Neural progenitor cell (in vitro differentiated cells): ENCODE data around the gene KCNMA1. TPM values are rescaled to one million over a fixed set of nuclear protein-coding genes. Genes with fewer than 3 reads are reported as not detected.

Experiments used
- DNase-seq: peaks from one replicate; pipeline ENCODE4 v3.0.0-alpha.2; 2016; ENCODE audit warnings: low spot score
- H2AFZ ChIP-seq: fragments of 200-600 bp; sonication (generic); replicated peaks from 2 replicates; pipeline ENCODE4 v1.6.1; 2016; ENCODE audit warnings: antibody characterized with exemption
- H3F3A ChIP-seq: fragments of 200-600 bp; sonication (generic); 2 replicates; pipeline ENCODE4 v1.6.1; 2016; ENCODE audit warnings: antibody characterized with exemption, low read depth
- H3K27ac ChIP-seq: fragments of 200-600 bp; sonication (generic); 2 replicates; pipeline ENCODE4 v1.5.1; 2016; ENCODE audit warnings: mild to moderate bottlenecking
- H3K27me3 ChIP-seq: fragments of 200-600 bp; sonication (generic); 2 replicates; pipeline ENCODE4 v1.6.1; 2016; ENCODE audit warnings: mild to moderate bottlenecking, moderate library complexity
- H3K36me3 ChIP-seq: fragments of 200-600 bp; sonication (generic); 2 replicates; pipeline ENCODE4 v1.5.1; 2016
- H3K4me1 ChIP-seq: fragments of 200-600 bp; sonication (generic); 2 replicates; pipeline ENCODE4 v1.6.1; 2016; ENCODE audit warnings: mixed run types
- H3K4me2 ChIP-seq: fragments of 200-600 bp; sonication (generic); 2 replicates; pipeline ENCODE4 v1.6.1; 2016
- H3K4me3 ChIP-seq: fragments of 200-600 bp; sonication (generic); 2 replicates; pipeline ENCODE4 v1.5.1; 2016
- H3K79me2 ChIP-seq: fragments of 200-600 bp; sonication (generic); 2 replicates; pipeline ENCODE4 v1.6.1; 2016; ENCODE audit warnings: low read depth
- H3K9ac ChIP-seq: fragments of 200-600 bp; sonication (generic); 2 replicates; pipeline ENCODE4 v1.6.1; 2016
- H3K9me3 ChIP-seq: fragments of 200-600 bp; sonication (generic); 2 replicates; pipeline ENCODE4 v1.5.1; 2016; ENCODE audit warnings: low read depth
- H4K20me1 ChIP-seq: fragments of 200-600 bp; sonication (generic); 2 replicates; pipeline ENCODE4 v1.6.1; 2016; ENCODE audit warnings: low read depth
- H3K27ac Mint-ChIP-seq: 3 replicates; pipeline ENCODE4 v1.8.0; 2021; ENCODE audit warnings: mixed read lengths
- H3K27me3 Mint-ChIP-seq: 2 replicates; pipeline ENCODE4 v1.8.0; 2022; ENCODE audit warnings: low read depth, mild to moderate bottlenecking, inconsistent platforms, moderate library complexity, mixed read lengths; ENCODE audit not compliant: insufficient read depth
- H3K36me3 Mint-ChIP-seq: 3 replicates; pipeline ENCODE4 v1.8.0; 2021; ENCODE audit warnings: mixed read lengths
- H3K4me1 Mint-ChIP-seq: 3 replicates; pipeline ENCODE4 v1.8.0; 2021; ENCODE audit warnings: mixed read lengths
- H3K4me3 Mint-ChIP-seq: 3 replicates; pipeline ENCODE4 v1.8.0; 2021; ENCODE audit warnings: mild to moderate bottlenecking, moderate library complexity, mixed read lengths
- H3K9me3 Mint-ChIP-seq: 3 replicates; pipeline ENCODE4 v1.8.0; 2020; ENCODE audit warnings: mixed read lengths
- CTCF ChIP-seq: fragments of 200-600 bp; sonication (generic); IDR thresholded peaks from 2 replicates; pipeline ENCODE4 v1.5.1; 2017; ENCODE audit warnings: antibody characterized with exemption, mild to moderate bottlenecking
- EZH2 ChIP-seq: fragments of 200-600 bp; sonication (generic); IDR thresholded peaks from 2 replicates; pipeline ENCODE4 v1.6.1; 2017; ENCODE audit warnings: antibody characterized with exemption, mild to moderate bottlenecking, moderate library complexity
- EZH2phosphoT487 ChIP-seq: fragments of 200-600 bp; sonication (generic); IDR thresholded peaks from 2 replicates; pipeline ENCODE4 v1.6.1; 2017; ENCODE audit warnings: antibody characterized with exemption
- total RNA-seq: library from RNA; depleted of rRNA; stranded (reverse); fragments of >200 nt; gene quantifications from 2 replicates; pipeline ENCODE4 v1.2.3, GENCODE V29; 2015; ENCODE audit warnings: low replicate concordance

The KCNMA1 gene
- total RNA-seq, 1 donor from 2014 or later: 2.4 TPM

DNA sequence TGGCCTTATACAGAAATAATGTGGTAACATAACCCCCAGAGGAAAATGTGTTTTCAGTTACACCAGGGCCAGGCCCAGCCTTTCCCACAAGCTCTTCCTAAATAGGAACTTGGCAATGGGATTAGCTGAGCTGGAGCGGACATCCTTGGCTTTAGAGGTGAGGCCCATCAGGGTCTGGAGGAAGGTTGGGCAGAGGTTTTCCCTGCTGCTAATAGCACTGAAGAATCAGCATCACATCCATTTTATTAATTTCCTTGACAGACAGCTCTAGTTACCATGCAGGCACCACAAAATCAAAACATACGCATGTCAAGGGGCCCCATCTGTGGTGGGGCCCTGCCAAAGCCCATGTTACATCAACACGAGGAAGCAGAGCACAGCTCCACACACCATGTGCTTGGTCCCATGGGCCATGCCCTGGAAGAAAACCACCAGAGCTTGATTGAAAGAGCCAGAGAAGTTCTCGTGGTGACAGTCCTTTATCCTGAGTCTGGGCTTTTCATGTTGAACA lies 566.6 kb downstream of the KCNMA1 start:
- H3K27ac Mint-ChIP-seq: no peak overlapping the region
- Histone ChIP-seq H3K27me3 (no peaks in the 10 kb centered on the region), H3K36me3 (no peaks in the 10 kb centered on the region), H3K27ac (no peak overlapping the region), H2AFZ (no peak overlapping the region), H3K4me1 (no peaks in the 10 kb centered on the region), H3K79me2 (no peaks in the 10 kb centered on the region), H4K20me1 (no peaks in the 10 kb centered on the region), H3K4me2 (no peak overlapping the region), H3K9me3 (no peaks in the 10 kb centered on the region), H3K9ac (no peak overlapping the region), H3K4me3 (no peak overlapping the region), H3F3A (no peaks in the 10 kb centered on the region)
- no peaks in the 10 kb centered on the region for H3K36me3 Mint-ChIP-seq
- no peaks in the 10 kb centered on the region for H3K9me3 Mint-ChIP-seq
- no peak overlapping the region for H3K4me3 Mint-ChIP-seq
- TF ChIP-seq CTCF (no peak), EZH2 (no peak), EZH2phosphoT487 (no peak)
- no peaks in the 10 kb centered on the region for H3K27me3 Mint-ChIP-seq
- no peak for DNase-seq
- peaks cover 19% of the 10 kb centered on the region for H3K4me1 Mint-ChIP-seq

- no peaks in the 10 kb centered on the region for H3K4me1 ChIP-seq
- H3K27me3 Mint-ChIP-seq: no peaks in the 10 kb centered on the region
- DNase-seq: no peak
- no peak overlapping the region for H3K4me2 ChIP-seq
- no peak overlapping the region for H3K4me3 Mint-ChIP-seq
- no peak overlapping the region for H3K27ac ChIP-seq
- no peaks in the 10 kb centered on the region for H3K36me3 Mint-ChIP-seq
- no peak overlapping the region for H3K4me3 ChIP-seq
- H3K9ac ChIP-seq: no peak overlapping the region
- H3F3A ChIP-seq: no peaks in the 10 kb centered on the region
- H3K9me3 ChIP-seq: no peaks in the 10 kb centered on the region
- no peak for TF ChIP-seq CTCF
- no peak for TF ChIP-seq EZH2
- no peak for TF ChIP-seq EZH2phosphoT487
- H3K79me2 ChIP-seq: no peaks in the 10 kb centered on the region
- H3K27ac Mint-ChIP-seq: no peak overlapping the region
- H4K20me1 ChIP-seq: no peaks in the 10 kb centered on the region
- H3K27me3 ChIP-seq: no peaks in the 10 kb centered on the region
- no peaks in the 10 kb centered on the region for H3K9me3 Mint-ChIP-seq
- H3K36me3 ChIP-seq: no peaks in the 10 kb centered on the region
- no peak overlapping the region for H2AFZ ChIP-seq
- peaks cover 21% of the 10 kb centered on the region for H3K4me1 Mint-ChIP-seq
Observed at GRCh38 chr10:77070346-77070745, 567.3 kb downstream of the KCNMA1 start.

GRCh38 chr10:77068969-77069368 lies 568.6 kb downstream of the KCNMA1 start:
- Histone ChIP-seq H3K4me1 (no peaks in the 10 kb centered on the region), H3K9me3 (no peaks in the 10 kb centered on the region), H3F3A (no peaks in the 10 kb centered on the region), H3K4me3 (no peak overlapping the region), H3K9ac (no peak overlapping the region), H3K36me3 (no peaks in the 10 kb centered on the region), H4K20me1 (no peaks in the 10 kb centered on the region), H3K4me2 (no peak overlapping the region), H2AFZ (no peak overlapping the region), H3K79me2 (no peaks in the 10 kb centered on the region), H3K27me3 (no peaks in the 10 kb centered on the region), H3K27ac (no peak overlapping the region)
- Mint-ChIP-seq H3K27ac (no peak overlapping the region), H3K9me3 (no peaks in the 10 kb centered on the region), H3K4me1 (peaks cover 18% of the 10 kb centered on the region), H3K27me3 (no peaks in the 10 kb centered on the region), H3K4me3 (no peak overlapping the region), H3K36me3 (no peaks in the 10 kb centered on the region)
- TF ChIP-seq EZH2 (no peak), CTCF (no peak), EZH2phosphoT487 (no peak)
- DNase-seq: no peak
